CD4-positive, alpha-beta memory T cell (primary cell): Measurements from ENCODE around the gene KISS1R. TPM values are rescaled to one million over a fixed set of nuclear protein-coding genes. Genes with fewer than 3 reads are reported as not detected.
A peak's percentile ranks its signal among the peaks of the same experiment; 100 is the strongest.

ENCODE experiments used
- CTCF ChIA-PET: fragments of 350-600 bp; sonication (Branson Sonifier 250); formaldehyde crosslinking; loops from one replicate; lab custom pipeline; 2021; ENCODE audit warnings: inconsistent platforms; ENCODE audit not compliant: partially characterized antibody; lab: Charles Lee
- POLR2A ChIA-PET: fragments of 350-600 bp; sonication (Branson Sonifier 250); formaldehyde crosslinking; loops from one replicate; lab custom pipeline; 2021; ENCODE audit not compliant: partially characterized antibody; lab: Charles Lee
- DNase-seq, 5 donors: peaks; one replicate each; pipeline versions ENCODE4 v3.0.0 to v3.0.0-alpha.2; 2020 to 2022; ENCODE audit warnings: mixed read lengths in 1 of 5
- H3K27ac ChIP-seq: one replicate; pipeline ENCODE4 v1.7.0; 2013; ENCODE audit warnings: low read depth, low read length
- H3K27me3 ChIP-seq: 2 replicates; pipeline ENCODE4 v1.7.0; 2013; ENCODE audit warnings: mild to moderate bottlenecking, low read length, moderate library complexity; ENCODE audit not compliant: insufficient read depth
- H3K36me3 ChIP-seq: 2 replicates; pipeline ENCODE4 v1.7.0; 2013; ENCODE audit warnings: mild to moderate bottlenecking, low read length, moderate library complexity; ENCODE audit not compliant: insufficient read depth
- H3K4me1 ChIP-seq: 2 replicates; pipeline ENCODE4 v1.7.0; 2013; ENCODE audit warnings: mild to moderate bottlenecking, low read length, moderate library complexity; ENCODE audit not compliant: insufficient read depth
- H3K4me3 ChIP-seq, 2 donors: one replicate each; pipeline ENCODE4 v1.7.0; 2013; ENCODE audit warnings: low read length in 2 of 2, mild to moderate bottlenecking in 1 of 2
- H3K9me3 ChIP-seq, 2 donors: one replicate each; pipeline ENCODE4 v1.7.0; 2013; ENCODE audit warnings: low read length in 2 of 2, control low read depth in 1 of 2; ENCODE audit not compliant: control insufficient read depth in 1 of 2
- H3K27ac Mint-ChIP-seq, 7 donors: one replicate each; pipeline ENCODE4 v1.8.0; 2020 to 2021; ENCODE audit warnings: mixed read lengths in 7 of 7, mild to moderate bottlenecking in 6 of 7, inconsistent platforms in 3 of 7, moderate library complexity in 3 of 7
- H3K27me3 Mint-ChIP-seq, 2 donors: one replicate each; pipeline ENCODE4 v1.8.0; 2020 to 2021; ENCODE audit warnings: mixed read lengths in 2 of 2
- H3K36me3 Mint-ChIP-seq, 2 donors: one replicate each; pipeline ENCODE4 v1.8.0; 2020 to 2021; ENCODE audit warnings: mixed read lengths in 2 of 2, inconsistent platforms in 1 of 2, mild to moderate bottlenecking in 1 of 2
- H3K4me1 Mint-ChIP-seq, 4 donors: one replicate each; pipeline ENCODE4 v1.8.0; 2020 to 2021; ENCODE audit warnings: mixed read lengths in 4 of 4, mild to moderate bottlenecking in 1 of 4
- H3K4me3 Mint-ChIP-seq, 8 donors: one replicate each; pipeline ENCODE4 v1.8.0; 2020 to 2021; ENCODE audit warnings: mixed read lengths in 8 of 8, mild to moderate bottlenecking in 7 of 8, moderate library complexity in 6 of 8, inconsistent platforms in 3 of 8
- H3K9me3 Mint-ChIP-seq, 8 donors: one replicate each; pipeline ENCODE4 v1.8.0; 2020 to 2021; ENCODE audit warnings: mixed read lengths in 8 of 8, mild to moderate bottlenecking in 5 of 8, inconsistent platforms in 3 of 8, moderate library complexity in 1 of 8
- intact Hi-C: fragments of 100-400 bp; cut with micrococcal nuclease; formaldehyde crosslinking; loops from one replicate; pipeline ENCODE4 v1.15.1; 2023
- polyA plus RNA-seq, 2 donors: library from polyadenylated mRNA; unstranded; fragments of 300-500 nt; fragmentation: Illumina TruSeq; gene quantifications; one replicate each; pipeline ENCODE4 v1.2.3, GENCODE V29; 2021
- total RNA-seq, 2 experiments: library from RNA; stranded (reverse); gene quantifications; one replicate each; pipeline ENCODE4 v1.2.3, GENCODE V29; 2021

Gene KISS1R
- total and polyA plus RNA-seq, 4 experiments from 2014 or later = 0.59 to 1.2 (median 0.69) TPM

- H3K4me1 ChIP-seq = peaks cover 25% of the 10 kb centered on the region
- intact Hi-C loops = no loop called here
- H3K27me3 ChIP-seq = no peaks in the 10 kb centered on the region
- Mint-ChIP-seq H3K4me3 (peak overlapping the region in 6 of 8 donors; percentile 22 to 70 (median 50)), H3K36me3 (peaks cover 0 to 1% of the 10 kb centered on the region in 2 donors), H3K27me3 (no peaks in the 10 kb centered on the region), H3K27ac (no peak overlapping the region), H3K9me3 (no peaks in the 10 kb centered on the region), H3K4me1 (peaks cover under 1 to 19% (median 9%) of the 10 kb centered on the region in 4 donors)
- H3K36me3 ChIP-seq = no peaks in the 10 kb centered on the region
- no peak for DNase-seq
- POLR2A ChIA-PET = interaction anchor here (0.6 to 1.7 kb wide), 5 partner anchors 9 to 253 kb away, joined by 3 to 7 read pairs (median 3); no protein-coding TSS in a partner anchor
- CTCF ChIA-PET = interaction anchor here (1.3 kb wide), 1 partner anchor 182 kb away, joined by 3 read pairs; no protein-coding TSS in a partner anchor
- H3K9me3 ChIP-seq = no peaks in the 10 kb centered on the region
- no peak overlapping the region for H3K4me3 ChIP-seq
- H3K27ac ChIP-seq = no peak overlapping the region
Observed at GRCh38 chr19:931860-932647, 14.9 kb downstream of the KISS1R start.

DNA sequence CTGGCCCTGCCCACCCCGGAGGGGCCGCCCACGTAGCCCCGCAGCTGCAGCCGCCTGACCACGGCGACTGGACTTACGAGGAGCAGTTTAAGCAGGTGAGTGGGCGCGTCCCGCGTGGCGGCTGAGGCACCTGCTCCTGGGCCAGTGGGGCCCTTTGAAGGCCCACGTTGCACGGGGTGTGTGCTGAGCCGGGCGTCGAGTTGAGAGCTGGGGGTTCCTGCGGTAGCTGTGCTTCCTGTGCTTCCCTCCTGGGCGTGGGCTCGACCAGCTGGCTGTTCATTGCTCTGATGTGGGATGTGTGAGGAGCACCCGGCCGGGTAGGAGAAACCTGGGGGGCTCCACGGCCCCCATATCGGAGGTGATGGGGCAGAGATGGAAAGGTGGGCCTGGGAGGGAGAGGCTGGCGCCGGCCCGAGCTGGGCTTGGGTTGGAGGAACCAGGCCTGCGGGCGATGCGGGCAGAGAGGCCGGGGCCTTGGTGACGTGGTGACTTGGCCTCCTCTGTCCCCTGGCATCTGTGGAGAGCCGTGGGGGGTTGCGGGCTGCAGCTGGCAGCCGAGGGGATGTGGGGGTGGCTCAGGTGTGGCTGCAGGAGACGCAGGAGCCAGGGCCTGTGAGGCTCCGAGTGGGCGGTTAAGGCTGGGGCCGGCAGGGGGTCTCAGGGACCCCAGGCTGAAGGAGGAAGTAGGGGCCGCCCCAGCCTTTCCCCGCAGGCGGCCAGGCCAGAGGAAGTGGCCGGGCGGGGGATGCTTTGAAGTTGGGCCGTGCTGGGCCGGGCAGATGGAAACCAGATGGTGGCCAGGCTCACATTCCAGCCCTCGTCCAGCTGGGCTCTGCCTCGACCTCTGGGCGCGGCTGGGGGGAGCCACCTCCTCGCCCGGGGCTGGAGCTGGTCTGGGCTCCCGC is 15.8 kb downstream of the KISS1R start:
- Histone ChIP-seq H3K9me3 (no peaks in the 10 kb centered on the region), H3K27ac (no peak overlapping the region), H3K36me3 (no peaks in the 10 kb centered on the region), H3K4me1 (peaks cover 27% of the 10 kb centered on the region), H3K4me3 (no peak overlapping the region), H3K27me3 (no peaks in the 10 kb centered on the region)
- peaks cover 0 to 1% of the 10 kb centered on the region in 2 donors for H3K36me3 Mint-ChIP-seq
- DNase-seq = peak in 4 of 5 donors; percentile 44 to 57 (median 52)
- intact Hi-C loops = no loop called here
- ChIA-PET CTCF (interaction anchor here (1.3 kb wide), 1 partner anchor 181 kb away, joined by 3 read pairs; no protein-coding TSS in a partner anchor), POLR2A (interaction anchor here (0.6 to 1.7 kb wide), 4 partner anchors 9 to 49 kb away, joined by 3 to 7 read pairs (median 4); no protein-coding TSS in a partner anchor)
- peaks cover 4 to 25% (median 13%) of the 10 kb centered on the region in 4 donors for H3K4me1 Mint-ChIP-seq
- peak overlapping the region in 7 of 8 donors; percentile 57 to 92 (median 82) for H3K4me3 Mint-ChIP-seq
- H3K27me3 Mint-ChIP-seq = no peaks in the 10 kb centered on the region
- H3K27ac Mint-ChIP-seq = peak overlapping the region in 5 of 7 donors; percentile 19 to 89 (median 72)
- H3K9me3 Mint-ChIP-seq = peaks cover 0 to 2% (median 0%) of the 10 kb centered on the region in 8 donors

DNA sequence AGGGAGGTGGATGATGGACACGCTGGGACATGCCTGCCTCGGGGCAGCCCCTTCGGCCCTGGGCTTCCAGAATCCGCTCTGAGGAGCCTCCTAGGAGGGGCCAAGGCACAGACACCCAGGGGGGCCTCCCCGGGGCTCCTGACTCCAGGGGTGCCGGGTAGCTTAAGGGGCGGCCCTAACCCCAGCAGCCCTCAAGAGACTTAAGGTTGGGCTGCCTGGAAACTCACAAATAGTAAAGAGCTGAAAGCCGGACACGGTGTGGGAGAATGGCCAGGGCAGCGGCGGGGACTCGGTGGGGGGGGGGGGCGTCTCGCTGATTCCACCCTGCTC is 16.4 kb downstream of the KISS1R start:
- H3K9me3 ChIP-seq = no peaks in the 10 kb centered on the region
- no peak for DNase-seq
- no peaks in the 10 kb centered on the region for H3K27me3 Mint-ChIP-seq
- H3K9me3 Mint-ChIP-seq = peaks cover 0 to 2% (median 0%) of the 10 kb centered on the region in 8 donors
- POLR2A ChIA-PET = interaction anchor here (1.5 to 1.7 kb wide), 2 partner anchors 10 to 19 kb away, joined by 3 to 7 read pairs; no protein-coding TSS in a partner anchor
- H3K27me3 ChIP-seq = no peaks in the 10 kb centered on the region
- no peak overlapping the region for H3K4me3 ChIP-seq
- H3K36me3 Mint-ChIP-seq = peaks cover 0 to 1% of the 10 kb centered on the region in 2 donors
- intact Hi-C loops = no loop called here
- no peak overlapping the region for H3K27ac Mint-ChIP-seq
- H3K4me1 ChIP-seq = peaks cover 27% of the 10 kb centered on the region
- CTCF ChIA-PET = interaction anchor here (1.3 to 2.9 kb wide), 2 partner anchors 11 to 180 kb away, joined by 3 to 8 read pairs; no protein-coding TSS in a partner anchor
- H3K4me1 Mint-ChIP-seq = peaks cover 6 to 29% (median 16%) of the 10 kb centered on the region in 4 donors
- peak overlapping the region in 2 of 8 donors; percentile 20 to 52 for H3K4me3 Mint-ChIP-seq
- no peak overlapping the region for H3K27ac ChIP-seq
- no peaks in the 10 kb centered on the region for H3K36me3 ChIP-seq

GRCh38 chr19:934197-934840 is 17.2 kb downstream of the KISS1R start:
- Histone ChIP-seq H3K36me3 (no peaks in the 10 kb centered on the region), H3K4me3 (no peak overlapping the region), H3K27me3 (no peaks in the 10 kb centered on the region), H3K9me3 (no peaks in the 10 kb centered on the region), H3K4me1 (peaks cover 27% of the 10 kb centered on the region), H3K27ac (no peak overlapping the region)
- peaks cover 0 to 1% of the 10 kb centered on the region in 2 donors for H3K36me3 Mint-ChIP-seq
- no peak overlapping the region for H3K27ac Mint-ChIP-seq
- POLR2A ChIA-PET = no interaction called here
- intact Hi-C loops = no loop called here
- H3K4me3 Mint-ChIP-seq = no peak overlapping the region
- peaks cover 6 to 29% (median 17%) of the 10 kb centered on the region in 4 donors for H3K4me1 Mint-ChIP-seq
- DNase-seq = no peak
- CTCF ChIA-PET = interaction anchor here (2.9 kb wide), 1 partner anchor 12 kb away, joined by 8 read pairs; no protein-coding TSS in a partner anchor
- peaks cover 0 to 2% (median 0%) of the 10 kb centered on the region in 8 donors for H3K9me3 Mint-ChIP-seq
- H3K27me3 Mint-ChIP-seq = no peaks in the 10 kb centered on the region

DNA sequence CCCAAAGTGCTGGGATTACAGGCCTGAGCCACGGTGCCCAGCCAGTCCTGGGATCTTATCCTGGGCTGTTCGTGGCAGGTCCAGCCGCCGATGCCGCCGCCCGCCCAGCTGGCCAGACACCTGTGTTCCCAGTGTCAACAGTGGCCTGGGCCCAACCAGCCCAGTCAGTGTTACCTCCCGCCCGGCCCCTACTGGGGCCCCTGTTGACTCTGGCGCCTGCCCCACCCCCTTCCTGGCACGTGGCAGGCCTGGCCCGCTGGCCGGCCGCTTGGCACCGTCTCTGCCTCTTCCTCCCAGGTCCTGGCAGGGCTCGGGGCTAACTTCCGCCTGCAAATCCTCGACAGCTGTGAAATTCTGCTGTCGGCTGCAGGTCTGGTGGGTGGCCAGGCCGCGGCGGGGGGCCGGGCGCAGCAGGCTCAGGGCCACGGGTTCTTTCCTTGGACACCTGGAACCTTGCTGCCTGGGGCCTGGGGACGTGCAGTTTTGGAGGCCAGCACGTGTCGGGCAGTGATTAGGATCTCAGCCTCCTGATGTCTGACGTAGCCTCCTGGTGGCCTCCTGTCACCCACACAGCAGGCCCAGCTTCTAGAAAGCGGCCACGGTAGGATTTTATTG is 17.8 kb downstream of the KISS1R start:
- no peaks in the 10 kb centered on the region for H3K9me3 ChIP-seq
- no peaks in the 10 kb centered on the region for H3K36me3 ChIP-seq
- no peak overlapping the region for H3K27ac ChIP-seq
- H3K4me1 ChIP-seq = peaks cover 27% of the 10 kb centered on the region
- peaks cover 6 to 31% (median 20%) of the 10 kb centered on the region in 4 donors for H3K4me1 Mint-ChIP-seq
- H3K9me3 Mint-ChIP-seq = peaks cover 0 to 2% (median 0%) of the 10 kb centered on the region in 8 donors
- no peak overlapping the region for H3K4me3 ChIP-seq
- intact Hi-C loops = no loop called here
- peaks cover 0 to 1% of the 10 kb centered on the region in 2 donors for H3K36me3 Mint-ChIP-seq
- DNase-seq = no peak
- no peaks in the 10 kb centered on the region for H3K27me3 ChIP-seq
- H3K4me3 Mint-ChIP-seq = no peak overlapping the region
- ChIA-PET POLR2A (interaction anchor here (0.8 kb wide), 1 partner anchor 49 kb away, joined by 3 read pairs; the partner anchor contains the start of gene WDR18), CTCF (interaction anchor here (1.2 to 2.9 kb wide), 2 partner anchors 12 to 49 kb away, joined by 3 to 8 read pairs; partner anchors contain the start of gene WDR18)
- no peak overlapping the region for H3K27ac Mint-ChIP-seq
- H3K27me3 Mint-ChIP-seq = no peaks in the 10 kb centered on the region

DNA sequence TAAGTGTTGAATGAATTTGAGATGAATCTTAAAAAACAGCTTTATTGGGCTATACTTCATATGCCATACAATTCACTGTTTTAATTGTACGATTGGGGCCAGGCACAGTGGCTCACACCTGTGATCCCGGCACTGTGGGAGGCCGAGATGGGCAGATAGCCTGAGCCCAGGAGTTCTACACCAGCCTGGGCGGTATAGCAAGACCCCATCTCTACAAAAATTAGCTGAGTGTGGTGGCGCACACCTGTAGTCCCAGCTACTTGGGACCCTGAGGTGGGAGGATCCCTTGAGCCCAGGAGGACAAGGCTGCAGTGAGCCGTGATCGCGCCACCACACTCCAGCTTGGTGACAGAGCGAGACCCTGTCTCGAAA is 19.0 kb downstream of the KISS1R start:
- intact Hi-C loops = no loop called here
- H3K4me1 Mint-ChIP-seq = peaks cover 9 to 37% (median 26%) of the 10 kb centered on the region in 4 donors
- ChIA-PET POLR2A (interaction anchor here (1.3 to 1.9 kb wide), 2 partner anchors 11 to 62 kb away, joined by 3 to 6 read pairs; no protein-coding TSS in a partner anchor), CTCF (interaction anchor here (2.9 kb wide), 1 partner anchor 13 kb away, joined by 8 read pairs; no protein-coding TSS in a partner anchor)
- no peak overlapping the region for H3K27ac ChIP-seq
- H3K4me3 ChIP-seq = no peak overlapping the region
- H3K27ac Mint-ChIP-seq = no peak overlapping the region
- H3K36me3 ChIP-seq = no peaks in the 10 kb centered on the region
- H3K27me3 Mint-ChIP-seq = no peaks in the 10 kb centered on the region
- H3K9me3 Mint-ChIP-seq = peaks cover 0 to 2% (median 0%) of the 10 kb centered on the region in 8 donors
- no peaks in the 10 kb centered on the region for H3K27me3 ChIP-seq
- H3K4me3 Mint-ChIP-seq = no peak overlapping the region
- H3K36me3 Mint-ChIP-seq = peaks cover 0 to 1% of the 10 kb centered on the region in 2 donors
- no peak for DNase-seq
- H3K4me1 ChIP-seq = peaks cover 37% of the 10 kb centered on the region
- H3K9me3 ChIP-seq = no peaks in the 10 kb centered on the region
